Osteoblast (primary cell): ENCODE results near the gene CELF4. TPM values are rescaled to one million over a fixed set of nuclear protein-coding genes. Genes with fewer than 3 reads are reported as not detected.

ENCODE experiments used
- DNase-seq: peaks from one replicate; pipeline ENCODE4 v3.0.0; 2011; ENCODE audit warnings: low spot score, mixed read lengths; ENCODE audit not compliant: insufficient read length; ENCODE audit errors: missing footprints
- H2AFZ ChIP-seq: 2 replicates; pipeline ENCODE4 v1.6.0; 2011; ENCODE audit warnings: mild to moderate bottlenecking, low read length
- H3K27ac ChIP-seq: 2 replicates; pipeline ENCODE4 v1.5.1; 2011; ENCODE audit warnings: mild to moderate bottlenecking, low read depth, low read length, moderate library complexity
- H3K27me3 ChIP-seq: 2 replicates; pipeline ENCODE4 v1.6.0; 2012; ENCODE audit warnings: mild to moderate bottlenecking, control low read depth, inconsistent platforms, low read length, moderate library complexity; ENCODE audit not compliant: insufficient read depth
- H3K36me3 ChIP-seq: 2 replicates; pipeline ENCODE4 v1.5.1; 2011; ENCODE audit warnings: mild to moderate bottlenecking, low read length, control low read depth, moderate library complexity; ENCODE audit not compliant: insufficient read depth
- H3K4me1 ChIP-seq: 2 replicates; pipeline ENCODE4 v1.5.1; 2011; ENCODE audit warnings: mild to moderate bottlenecking, low read length, control low read depth, moderate library complexity; ENCODE audit not compliant: insufficient read depth
- H3K4me2 ChIP-seq: 2 replicates; pipeline ENCODE4 v1.6.0; 2011; ENCODE audit warnings: mild to moderate bottlenecking, low read length; ENCODE audit not compliant: insufficient read depth
- H3K4me3 ChIP-seq: fragments of 200-600 bp; sonication (generic); 3 replicates; pipeline ENCODE4 v1.5.1; 2012; ENCODE audit warnings: mild to moderate bottlenecking, low read length, inconsistent platforms; ENCODE audit not compliant: insufficient read depth
- H3K79me2 ChIP-seq: 2 replicates; pipeline ENCODE4 v1.6.0; 2012; ENCODE audit warnings: mild to moderate bottlenecking, low read length, control low read depth, inconsistent platforms; ENCODE audit not compliant: insufficient read depth
- H3K9me3 ChIP-seq: 2 replicates; pipeline ENCODE4 v1.5.1; 2011; ENCODE audit warnings: low read depth, low read length, control low read depth
- H4K20me1 ChIP-seq: 2 replicates; pipeline ENCODE4 v1.6.0; 2012; ENCODE audit warnings: mild to moderate bottlenecking, low read length, control low read depth; ENCODE audit not compliant: insufficient read depth
- total RNA-seq: library from RNA; depleted of rRNA; stranded (reverse); fragments of >200 nt; gene quantifications from 2 replicates; pipeline ENCODE4 v1.2.3, GENCODE V29; 2012
- TF ChIP-seq, protein P1 (sequence below): IDR thresholded peaks from 2 replicates; pipeline ENCODE4 v1.5.1; 2011; ENCODE audit warnings: mild to moderate bottlenecking, low read depth, low read length, moderate library complexity; ENCODE audit errors: extremely low read depth

The CELF4 gene
- total RNA-seq, 1 donor: not detected

GRCh38 chr18:37199741-37200140 is 365.9 kb downstream of the CELF4 start:
- no peaks in the 10 kb centered on the region for H3K79me2 ChIP-seq
- H3K4me2 ChIP-seq: no peak overlapping the region
- TF ChIP-seq, protein P1, sequence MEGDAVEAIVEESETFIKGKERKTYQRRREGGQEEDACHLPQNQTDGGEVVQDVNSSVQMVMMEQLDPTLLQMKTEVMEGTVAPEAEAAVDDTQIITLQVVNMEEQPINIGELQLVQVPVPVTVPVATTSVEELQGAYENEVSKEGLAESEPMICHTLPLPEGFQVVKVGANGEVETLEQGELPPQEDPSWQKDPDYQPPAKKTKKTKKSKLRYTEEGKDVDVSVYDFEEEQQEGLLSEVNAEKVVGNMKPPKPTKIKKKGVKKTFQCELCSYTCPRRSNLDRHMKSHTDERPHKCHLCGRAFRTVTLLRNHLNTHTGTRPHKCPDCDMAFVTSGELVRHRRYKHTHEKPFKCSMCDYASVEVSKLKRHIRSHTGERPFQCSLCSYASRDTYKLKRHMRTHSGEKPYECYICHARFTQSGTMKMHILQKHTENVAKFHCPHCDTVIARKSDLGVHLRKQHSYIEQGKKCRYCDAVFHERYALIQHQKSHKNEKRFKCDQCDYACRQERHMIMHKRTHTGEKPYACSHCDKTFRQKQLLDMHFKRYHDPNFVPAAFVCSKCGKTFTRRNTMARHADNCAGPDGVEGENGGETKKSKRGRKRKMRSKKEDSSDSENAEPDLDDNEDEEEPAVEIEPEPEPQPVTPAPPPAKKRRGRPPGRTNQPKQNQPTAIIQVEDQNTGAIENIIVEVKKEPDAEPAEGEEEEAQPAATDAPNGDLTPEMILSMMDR: no peak
- H4K20me1 ChIP-seq: no peaks in the 10 kb centered on the region
- H3K4me3 ChIP-seq: no peak overlapping the region
- H2AFZ ChIP-seq: no peak overlapping the region
- no peaks in the 10 kb centered on the region for H3K36me3 ChIP-seq
- no peaks in the 10 kb centered on the region for H3K4me1 ChIP-seq
- no peak overlapping the region for H3K27ac ChIP-seq
- DNase-seq: no peak
- no peaks in the 10 kb centered on the region for H3K27me3 ChIP-seq
- H3K9me3 ChIP-seq: no peaks in the 10 kb centered on the region
